ENCODE measurements around the gene OPCML. TPM values are rescaled to one million over a fixed set of nuclear protein-coding genes. Genes with fewer than 3 reads are reported as not detected.

Gene OPCML
- total RNA-seq, 1 donor: not detected

DNA sequence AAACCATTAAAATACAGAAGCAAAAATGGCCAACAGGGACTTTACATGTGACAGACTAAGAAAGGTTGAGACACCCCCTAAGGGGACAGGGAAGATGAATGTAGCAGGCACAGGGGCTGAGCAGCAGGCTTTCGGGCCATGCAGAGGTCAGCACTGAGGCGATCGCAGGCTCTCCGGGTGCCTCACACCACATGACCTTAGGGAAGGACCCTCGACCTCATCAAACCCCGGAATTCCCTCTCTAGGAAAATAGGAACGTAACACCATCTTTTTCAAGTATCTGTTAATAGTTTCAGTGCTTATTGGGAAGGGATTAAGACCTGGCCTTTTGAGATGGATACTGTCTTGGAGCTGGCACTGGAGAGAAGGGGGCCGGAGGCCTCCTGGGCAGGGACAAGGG, 27.4 kb downstream of the OPCML start:
- no peak for DNase-seq (ENCODE audit: low read depth in 2 of 3, low spot score in 2 of 3)

DNA sequence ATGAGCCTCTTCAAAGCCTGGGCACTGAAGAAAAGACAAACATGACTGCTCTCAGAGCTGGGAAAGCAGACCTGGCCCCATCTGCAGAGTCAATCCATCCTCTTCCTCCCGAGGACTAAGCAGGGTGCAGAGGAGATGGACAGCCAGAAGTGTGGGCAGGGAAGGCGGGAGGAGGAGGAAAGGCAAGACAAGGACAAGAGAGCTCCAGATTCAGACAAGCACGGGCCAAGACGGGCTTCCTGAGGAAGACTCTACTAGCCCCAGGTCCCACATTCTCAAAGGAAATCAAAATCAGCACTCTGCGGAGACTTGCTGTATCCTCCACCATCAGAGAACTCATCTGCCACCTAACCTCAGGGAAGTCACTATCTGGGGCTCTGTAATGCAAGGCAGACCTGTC, 28.5 kb downstream of the OPCML start:
- DNase-seq (ENCODE audit: low read depth in 2 of 3, low spot score in 2 of 3): no peak

DNA sequence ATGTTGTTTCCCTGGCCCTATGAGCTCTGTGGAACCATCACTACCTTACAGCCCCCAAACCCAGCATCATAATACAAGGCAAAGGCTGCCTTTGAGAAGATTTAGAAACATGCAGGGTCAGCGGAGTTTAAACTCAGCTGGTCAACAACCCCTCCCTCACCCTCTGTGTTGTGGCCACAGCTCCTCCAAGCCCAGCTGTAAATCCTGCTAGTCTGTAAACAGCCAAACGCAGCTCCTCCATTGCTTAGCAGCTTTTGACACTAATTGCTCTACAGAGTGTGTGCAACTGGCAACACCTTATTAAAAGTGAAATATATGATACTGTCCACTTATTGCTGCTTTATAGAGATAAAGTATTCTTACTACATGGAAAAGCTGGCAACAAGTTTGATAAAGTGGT, 29.1 kb downstream of the OPCML start:
- no peak for DNase-seq (ENCODE audit: low read depth in 2 of 3, low spot score in 2 of 3)

DNA sequence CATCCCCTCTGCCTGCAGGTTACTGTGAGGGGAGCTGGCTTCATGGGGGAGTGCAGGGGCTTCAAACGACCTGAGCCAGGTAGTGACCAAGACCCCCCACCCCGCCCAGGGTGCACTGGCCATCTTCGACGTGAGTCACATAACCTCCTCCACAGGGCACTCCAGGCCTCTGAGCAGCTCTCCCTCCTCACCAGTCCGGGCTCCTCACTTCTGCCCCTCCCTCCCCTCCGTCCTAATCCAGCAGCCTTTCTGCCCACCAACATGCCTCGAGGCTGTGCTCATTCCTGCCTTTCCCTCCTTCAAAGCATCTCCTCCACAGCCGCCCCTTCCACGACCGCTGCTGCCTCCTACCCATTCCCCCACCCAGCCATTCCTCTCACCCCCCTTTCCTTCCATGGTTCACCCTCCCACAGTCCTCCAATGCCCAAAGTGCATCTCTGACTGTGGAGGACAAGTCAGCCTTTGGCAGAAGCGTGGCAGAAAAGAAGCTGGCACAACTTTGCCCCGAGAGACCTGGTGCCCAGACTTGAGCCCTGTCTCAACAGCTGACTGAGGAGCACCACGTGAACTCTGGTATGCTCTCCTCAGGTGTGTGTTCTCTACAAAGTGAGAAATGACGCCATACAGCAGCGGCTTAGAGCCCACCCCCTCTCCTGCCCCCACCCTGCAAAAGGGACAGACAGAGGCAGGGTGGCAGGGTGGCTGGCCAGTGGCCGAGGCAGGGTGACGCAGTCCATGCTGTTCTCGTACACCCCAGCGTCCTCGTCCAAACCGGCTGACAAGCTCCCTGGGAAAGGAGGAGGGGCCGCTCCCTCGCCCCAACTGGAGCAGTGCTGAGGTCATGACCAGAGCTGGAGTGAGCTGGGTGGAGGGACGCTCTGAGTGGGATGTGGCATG, 30.4 kb downstream of the OPCML start:
- DNase-seq (ENCODE audit: low read depth in 2 of 3, low spot score in 2 of 3): no peak

DNA sequence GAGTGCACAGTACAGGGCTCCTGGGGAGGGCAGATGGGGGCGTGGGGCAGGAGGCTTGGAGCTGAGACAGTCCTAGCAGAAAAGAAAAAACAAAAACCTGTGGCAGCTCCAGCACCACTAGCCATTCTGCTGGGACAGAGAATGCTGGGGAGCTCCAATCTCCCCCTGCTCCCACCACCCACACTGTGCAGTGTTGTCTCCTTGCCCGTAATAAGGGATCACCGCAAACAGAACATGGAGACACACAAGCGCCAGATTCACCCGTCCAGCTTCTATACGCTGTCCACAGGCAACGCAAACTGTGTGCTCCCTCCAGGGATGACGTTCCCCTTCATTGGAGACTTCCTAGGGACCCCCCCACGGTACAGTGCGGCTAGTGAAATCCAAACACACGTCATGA, 31.4 kb downstream of the OPCML start:
- DNase-seq (ENCODE audit: low read depth in 2 of 3, low spot score in 2 of 3): no peak

DNA sequence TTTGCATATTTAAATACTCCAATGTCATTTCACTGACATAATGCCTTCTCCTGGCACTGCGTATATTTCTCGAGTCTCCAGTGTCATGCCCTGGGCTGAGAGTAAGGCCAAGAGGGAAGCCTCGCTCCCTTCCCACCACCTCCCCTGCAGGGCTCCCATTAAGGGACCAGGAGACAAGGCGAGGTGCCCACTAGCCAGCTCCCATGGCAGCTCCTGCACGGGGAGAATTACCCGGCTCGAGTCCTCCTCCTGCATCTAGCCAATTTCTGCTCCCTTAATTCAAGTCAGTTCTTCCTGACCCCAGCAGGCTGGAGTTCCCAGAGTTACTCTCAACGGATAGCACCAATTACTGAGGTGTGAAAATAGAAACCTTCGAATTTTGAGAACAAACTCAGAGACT, 31.9 kb downstream of the OPCML start:
- no peak for DNase-seq (ENCODE audit: low read depth in 2 of 3, low spot score in 2 of 3)

DNA sequence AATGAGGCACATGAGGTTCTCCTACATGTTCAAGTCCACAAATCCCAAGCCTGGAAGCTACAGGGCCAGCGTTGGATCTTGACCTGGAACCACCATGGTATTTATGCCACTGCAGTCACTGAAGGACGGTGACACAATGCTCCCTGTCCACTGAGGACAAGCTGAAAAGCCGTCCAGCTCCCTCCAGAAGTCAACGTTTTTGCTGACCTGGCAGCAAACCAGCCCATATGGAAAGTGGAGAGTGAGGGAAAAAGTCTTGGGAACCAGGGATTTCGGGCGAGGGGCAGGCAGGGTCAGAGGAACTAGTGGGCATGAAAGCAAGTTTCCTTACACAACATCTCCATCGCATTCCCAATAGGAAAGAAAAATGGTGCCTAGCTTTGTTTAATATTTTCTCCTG, 33.3 kb downstream of the OPCML start:
- DNase-seq (ENCODE audit: low read depth in 2 of 3, low spot score in 2 of 3): no peak

DNA sequence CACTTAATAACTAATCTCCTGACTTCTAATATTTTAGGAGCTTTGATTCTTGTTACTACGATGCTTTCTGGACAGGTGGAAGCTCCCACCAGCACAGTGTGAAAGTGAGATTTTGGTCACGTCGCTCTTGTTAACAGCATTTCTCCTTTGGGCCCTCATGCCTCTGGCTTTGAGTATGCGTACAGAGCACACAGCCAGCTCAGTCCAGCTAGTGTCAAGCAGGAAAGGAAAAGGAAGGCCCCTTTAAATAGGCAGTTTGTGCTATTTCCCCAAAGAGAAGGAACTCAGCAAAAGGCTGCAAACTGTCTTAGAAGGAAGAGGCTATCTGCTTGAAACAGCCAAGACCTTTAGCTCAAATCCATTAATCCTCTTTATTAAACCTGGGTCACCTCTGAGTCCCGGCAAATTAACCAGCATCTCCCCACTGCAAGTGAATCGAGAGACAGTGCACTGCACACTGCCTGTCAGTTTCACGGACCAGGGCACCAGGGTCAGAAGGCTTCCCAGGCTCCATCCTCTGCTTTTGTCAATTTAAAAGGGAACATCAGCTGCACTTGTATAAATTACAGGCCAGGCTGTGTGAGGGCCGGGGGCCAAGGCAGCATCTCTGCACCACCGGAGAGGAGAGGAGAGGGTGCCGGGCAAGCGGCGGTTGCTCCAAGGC, 34.7 kb downstream of the OPCML start:
- no peak for DNase-seq (ENCODE audit: low read depth in 2 of 3, low spot score in 2 of 3)

DNA sequence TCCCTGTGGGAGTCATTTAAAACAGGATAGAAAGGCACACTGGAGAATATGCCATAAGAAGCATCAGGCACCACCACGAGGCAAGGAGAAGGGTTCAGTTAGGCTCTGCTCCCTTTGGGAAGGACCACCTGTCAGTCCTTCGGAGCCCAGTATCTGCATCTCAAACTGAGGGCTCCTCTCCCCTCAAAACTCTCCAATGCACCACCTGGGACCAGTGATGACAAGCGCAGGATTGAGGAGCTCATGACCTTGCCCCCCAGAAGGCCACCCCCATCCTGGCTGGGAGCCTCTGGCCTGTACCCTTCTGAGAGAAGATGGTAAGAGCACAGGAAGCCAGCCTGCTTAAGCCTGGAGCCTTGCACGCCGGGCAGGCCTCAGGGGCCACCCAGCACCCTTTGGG, 39.4 kb downstream of the OPCML start:
- no peak for DNase-seq (ENCODE audit: low read depth in 2 of 3, low spot score in 2 of 3)

DNA sequence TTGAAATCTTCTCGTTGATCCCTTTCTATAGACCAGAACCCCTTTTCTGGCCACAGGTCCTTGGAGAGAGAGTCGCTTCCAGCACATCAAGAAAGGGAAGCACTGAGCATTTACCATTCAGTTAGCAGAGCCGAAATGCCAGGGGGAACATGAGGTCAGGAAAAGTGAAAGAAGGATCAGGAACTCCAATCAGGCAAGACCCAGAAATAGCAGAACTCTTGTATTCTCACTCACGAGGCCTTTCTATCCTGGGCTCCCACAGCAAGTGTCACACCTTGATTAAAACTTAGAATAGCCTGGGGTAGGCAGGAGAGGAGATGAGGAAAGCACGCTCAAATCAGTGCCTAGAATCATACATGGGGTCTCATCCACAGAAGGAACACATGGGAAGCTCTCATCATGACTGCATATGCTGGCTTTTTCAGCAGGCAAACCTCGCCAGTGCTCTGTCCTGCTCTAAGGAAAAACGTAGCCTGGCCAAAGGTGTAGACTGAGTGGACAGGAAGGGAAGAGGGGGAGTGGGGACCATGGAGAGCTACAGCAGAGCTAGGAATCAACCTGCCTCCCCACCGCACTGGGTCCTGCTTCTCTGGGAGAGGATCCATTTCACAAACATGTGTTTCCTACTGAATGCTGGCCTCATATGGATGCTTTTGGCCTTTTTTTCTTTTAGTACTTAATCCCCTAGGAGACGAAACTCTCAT, 40.5 kb downstream of the OPCML start:
- no peak for DNase-seq (ENCODE audit: low read depth in 2 of 3, low spot score in 2 of 3)

DNA sequence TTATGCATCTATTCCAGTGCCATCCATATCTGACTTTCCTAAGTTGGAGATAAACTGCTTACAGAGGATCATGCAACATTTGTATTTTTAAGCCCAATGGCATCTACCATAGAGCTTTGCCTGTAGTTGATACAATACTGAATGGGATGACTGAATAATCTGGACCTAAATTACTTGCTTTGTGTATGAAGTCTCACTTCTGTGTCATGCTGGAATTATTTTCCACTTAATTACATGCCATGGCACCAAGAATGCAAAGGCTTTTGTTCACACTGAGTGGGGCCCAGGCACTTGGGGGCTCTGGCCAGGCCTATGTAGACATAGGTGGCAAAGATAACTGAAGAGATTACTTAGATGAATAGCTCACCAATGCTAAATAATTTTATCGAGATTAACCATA, 51.6 kb downstream of the OPCML start:
- no peak for DNase-seq (ENCODE audit: low read depth in 2 of 3, low spot score in 2 of 3)

DNA sequence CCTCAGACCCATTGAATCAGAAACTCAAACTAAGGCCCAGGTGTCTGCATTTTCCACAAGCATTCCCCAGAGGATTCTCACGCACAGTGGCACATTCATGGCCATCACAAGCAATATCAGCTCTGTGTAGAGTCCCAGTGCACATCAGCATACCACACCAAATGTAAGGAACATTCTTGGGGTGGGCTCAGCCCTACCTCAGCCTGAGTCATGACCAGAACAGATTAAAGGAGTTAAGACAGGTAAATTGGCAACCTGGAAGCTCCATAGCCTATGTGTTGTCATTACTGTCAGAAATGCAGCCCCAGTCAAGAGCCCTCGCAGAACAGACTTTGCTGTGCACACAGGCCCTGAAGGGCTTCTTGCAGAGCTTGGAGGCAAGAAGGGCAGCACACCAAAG, 53.1 kb downstream of the OPCML start:
- DNase-seq (ENCODE audit: low read depth in 2 of 3, low spot score in 2 of 3): no peak

DNA sequence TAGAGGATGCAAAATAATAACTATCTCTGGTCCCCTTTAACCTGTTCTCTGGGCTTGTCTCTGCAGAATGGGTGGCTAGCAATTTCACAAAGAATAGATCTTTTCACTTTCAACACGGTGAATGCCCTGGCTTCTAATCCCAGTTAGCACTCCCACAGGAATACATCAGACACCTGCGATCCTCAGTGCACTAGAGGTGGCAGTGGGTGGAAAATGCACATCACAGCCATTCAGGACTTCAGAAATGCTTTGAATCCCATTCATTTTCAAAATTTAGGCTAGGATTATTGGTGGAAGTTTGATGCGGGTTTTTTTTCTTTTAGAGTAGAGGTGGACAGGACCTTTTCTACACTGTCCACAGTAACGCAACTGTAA, 55.1 kb downstream of the OPCML start:
- no peak for DNase-seq (ENCODE audit: low read depth in 2 of 3, low spot score in 2 of 3)

DNA sequence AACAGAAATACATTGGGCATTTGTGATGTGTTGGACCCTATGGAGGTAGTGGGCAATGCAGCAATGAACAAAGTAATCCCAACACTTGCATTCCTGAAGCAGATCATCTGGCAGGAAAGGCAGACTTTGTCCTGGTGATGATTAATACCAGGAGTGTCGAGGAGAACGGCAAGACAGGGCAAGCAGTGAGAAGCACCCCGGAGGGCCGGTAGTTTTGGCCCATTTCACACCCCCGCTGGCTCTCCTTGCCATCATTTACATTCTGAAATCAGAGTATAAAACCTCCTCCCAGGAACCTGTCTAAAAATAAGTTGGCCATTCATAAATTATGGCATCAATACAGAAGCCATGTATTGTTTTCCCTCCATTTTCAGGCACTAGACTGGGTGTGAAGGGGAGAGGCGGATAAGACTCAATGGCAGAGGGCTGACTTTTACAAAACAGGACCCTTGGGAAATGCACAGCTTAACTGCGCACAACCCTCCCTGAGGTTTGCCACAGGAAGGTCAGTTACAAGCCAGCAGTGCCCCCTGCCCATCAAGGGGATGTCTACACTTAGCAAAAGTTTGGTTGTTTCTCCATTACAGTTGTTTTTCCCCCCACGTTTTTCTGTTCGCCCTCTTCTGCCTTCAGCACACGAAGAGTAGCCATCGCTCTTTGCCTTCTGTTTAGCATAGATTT, 55.6 kb downstream of the OPCML start:
- DNase-seq (ENCODE audit: low read depth in 2 of 3, low spot score in 2 of 3): no peak

DNA sequence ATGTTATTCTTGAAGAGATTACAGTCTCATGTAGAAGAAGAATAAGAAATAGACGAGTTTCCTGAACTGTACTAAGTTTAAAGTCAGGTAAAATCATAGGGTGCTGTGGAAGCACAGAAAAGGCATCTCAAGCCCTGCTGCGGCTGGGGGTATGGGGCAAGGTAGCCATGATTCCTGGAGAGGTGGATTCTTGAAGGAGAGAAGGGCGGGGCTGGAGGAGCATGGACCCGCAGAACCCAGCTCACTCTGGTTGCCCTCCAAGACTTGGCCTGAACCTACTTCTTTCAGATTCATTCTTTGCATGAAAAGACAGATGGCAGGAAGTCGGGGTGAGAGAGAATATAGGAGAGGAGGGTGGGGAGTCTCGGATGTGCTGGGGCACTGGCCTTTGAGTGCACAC, 57.8 kb downstream of the OPCML start:
- DNase-seq (ENCODE audit: low read depth in 2 of 3, low spot score in 2 of 3): no peak

DNA sequence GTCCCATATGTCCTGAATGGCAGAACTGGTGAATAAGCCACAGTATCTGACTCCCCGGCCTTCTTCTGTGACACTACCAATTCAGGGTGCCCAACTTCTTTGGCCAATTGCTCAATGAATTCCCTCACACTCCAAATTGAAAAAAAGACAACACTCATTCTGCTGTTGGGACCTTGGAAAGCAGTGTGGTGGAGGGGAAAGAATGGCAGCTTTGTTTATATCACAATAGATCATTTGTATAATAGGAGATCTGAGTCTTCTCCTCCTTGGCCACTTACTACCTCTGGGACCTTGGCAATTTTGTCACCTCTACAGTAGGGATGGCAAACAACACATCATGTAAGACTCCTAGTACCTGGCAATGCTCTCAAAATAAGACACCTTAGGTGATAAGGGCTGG, 64.6 kb downstream of the OPCML start:
- no peak for DNase-seq (ENCODE audit: low read depth in 2 of 3, low spot score in 2 of 3)

DNA sequence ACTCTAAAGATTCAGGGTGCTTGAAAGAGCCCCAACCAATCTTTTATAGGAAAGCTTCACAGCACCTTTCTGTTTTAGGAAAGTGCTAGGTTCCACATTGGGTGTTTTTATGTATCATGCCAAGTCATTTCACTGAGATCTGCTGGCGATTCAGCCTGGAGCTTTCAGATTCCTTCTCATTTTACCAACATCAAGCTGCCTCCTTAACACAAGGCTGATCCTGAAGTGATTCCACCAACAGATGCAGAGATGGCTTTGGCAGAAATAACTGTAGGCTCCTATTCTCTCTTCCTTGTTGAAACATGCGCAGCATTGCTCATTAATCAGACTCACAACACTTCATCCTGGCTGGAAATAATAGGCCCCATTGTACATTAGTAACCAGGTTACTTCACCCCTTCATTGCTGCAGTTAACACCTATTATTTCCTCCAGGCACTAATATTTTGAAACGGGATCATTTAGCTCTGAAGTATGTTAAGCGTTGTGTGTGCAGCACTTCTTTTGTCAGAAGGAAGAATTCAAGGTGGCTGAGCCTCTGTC, 89.0 kb downstream of the OPCML start:
- no peak for DNase-seq (ENCODE audit: low read depth in 2 of 3, low spot score in 2 of 3)

DNA sequence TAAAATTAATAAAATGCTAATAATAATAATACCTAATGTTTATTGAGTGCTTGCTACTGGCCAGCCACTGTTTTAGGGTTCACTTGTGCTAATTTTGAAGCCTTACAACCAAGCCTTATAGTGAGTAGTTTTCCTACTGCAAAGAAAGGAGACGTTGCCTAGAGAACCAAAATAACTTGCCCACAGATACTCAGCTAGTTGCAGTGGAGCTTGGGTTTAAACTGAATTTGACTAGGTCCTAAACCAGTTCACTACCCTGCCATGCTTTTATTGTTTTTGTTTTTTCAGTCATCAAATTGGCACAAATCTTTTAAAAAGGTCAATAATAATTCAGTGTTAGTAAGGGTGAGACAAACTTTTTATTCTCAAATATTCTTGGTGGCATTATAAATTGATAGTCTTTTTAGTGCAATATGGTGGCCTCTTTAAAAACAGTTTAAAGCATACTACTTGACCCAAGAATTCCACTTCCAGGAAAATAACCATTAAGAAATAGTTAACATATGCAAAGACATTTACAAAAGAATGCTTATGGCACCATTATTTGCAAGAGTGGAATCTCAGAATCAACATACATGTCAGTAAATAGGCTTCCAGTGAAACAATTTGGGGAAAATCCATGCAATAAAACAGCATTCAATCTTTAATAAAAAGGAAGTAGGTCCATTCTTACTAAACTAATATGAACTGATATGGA, 90.2 kb downstream of the OPCML start:
- no peak for DNase-seq (ENCODE audit: low read depth in 2 of 3, low spot score in 2 of 3)

DNA sequence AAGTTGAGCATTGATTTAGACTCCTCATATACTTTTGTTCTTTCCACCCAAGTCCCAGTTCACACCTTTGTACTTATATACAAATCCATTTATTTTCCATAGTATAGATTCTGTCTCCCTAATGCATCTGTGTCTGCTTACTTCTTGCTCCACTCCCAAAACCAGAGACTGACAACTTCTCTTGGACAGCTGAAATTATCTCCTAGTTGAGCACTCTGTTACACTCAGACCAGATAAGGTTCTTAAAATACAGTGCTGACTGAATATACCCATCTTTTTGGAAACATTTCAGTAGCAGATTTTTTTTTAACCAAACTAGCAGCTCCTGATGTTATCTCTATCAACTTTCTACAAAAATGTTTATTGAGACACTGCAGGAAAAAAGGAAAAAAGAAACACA, 106.3 kb downstream of the OPCML start:
- no peak for DNase-seq (ENCODE audit: low read depth in 2 of 3, low spot score in 2 of 3)

DNA sequence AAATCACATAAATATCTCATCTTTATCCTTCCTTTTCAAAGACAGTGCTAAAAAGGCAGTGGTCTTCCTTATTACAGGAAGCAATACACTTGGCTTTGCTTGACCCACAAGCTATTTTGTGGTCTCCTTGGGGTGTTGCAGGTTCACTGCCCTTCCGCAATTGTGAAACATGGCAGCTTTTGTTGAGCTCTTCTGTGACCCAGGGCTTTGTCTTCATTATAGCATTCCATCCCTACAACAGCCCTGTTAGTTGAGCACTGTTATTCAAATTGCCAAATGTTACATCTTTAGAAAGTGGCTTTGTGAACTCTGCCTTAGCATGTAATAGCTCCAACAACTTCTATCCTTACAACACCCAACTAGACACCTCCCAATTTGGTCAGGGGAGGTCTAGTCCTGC, 107.1 kb downstream of the OPCML start:
- no peak for DNase-seq (ENCODE audit: low read depth in 2 of 3, low spot score in 2 of 3)
